A549 treated with CORT108297 at 1 μM for 4 hours (cell line): ENCODE results near the gene HAP1. TPM values are rescaled to one million over a fixed set of nuclear protein-coding genes. Genes with fewer than 3 reads are reported as not detected.

Source experiments
- total RNA-seq: library from RNA; stranded (reverse); fragments of 200-300 nt; extraction: Qiagen RNA extraction; gene quantifications from 5 replicates; pipeline ENCODE4 v1.2.3, GENCODE V29; 2022

Gene HAP1, protein sequence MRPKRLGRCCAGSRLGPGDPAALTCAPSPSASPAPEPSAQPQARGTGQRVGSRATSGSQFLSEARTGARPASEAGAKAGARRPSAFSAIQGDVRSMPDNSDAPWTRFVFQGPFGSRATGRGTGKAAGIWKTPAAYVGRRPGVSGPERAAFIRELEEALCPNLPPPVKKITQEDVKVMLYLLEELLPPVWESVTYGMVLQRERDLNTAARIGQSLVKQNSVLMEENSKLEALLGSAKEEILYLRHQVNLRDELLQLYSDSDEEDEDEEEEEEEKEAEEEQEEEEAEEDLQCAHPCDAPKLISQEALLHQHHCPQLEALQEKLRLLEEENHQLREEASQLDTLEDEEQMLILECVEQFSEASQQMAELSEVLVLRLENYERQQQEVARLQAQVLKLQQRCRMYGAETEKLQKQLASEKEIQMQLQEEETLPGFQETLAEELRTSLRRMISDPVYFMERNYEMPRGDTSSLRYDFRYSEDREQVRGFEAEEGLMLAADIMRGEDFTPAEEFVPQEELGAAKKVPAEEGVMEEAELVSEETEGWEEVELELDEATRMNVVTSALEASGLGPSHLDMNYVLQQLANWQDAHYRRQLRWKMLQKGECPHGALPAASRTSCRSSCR
- 0.88 to 2.0 TPM (median 1.7 TPM) in 5 replicates for total RNA-seq

GRCh38 chr17:41734139-41734948 lies at the start of gene HAP1:
HAP1 (minus strand) TSS chr17:41734643; CDS start chr17:41734634, 9 bp downstream.

GRCh38 chr17:41711669-41712400 lies 22.6 kb downstream of the HAP1 start, which contains the start of gene GAST:
GAST (plus strand) TSS chr17:41712331; CDS start chr17:41715437, 3,106 bp downstream.

DNA sequence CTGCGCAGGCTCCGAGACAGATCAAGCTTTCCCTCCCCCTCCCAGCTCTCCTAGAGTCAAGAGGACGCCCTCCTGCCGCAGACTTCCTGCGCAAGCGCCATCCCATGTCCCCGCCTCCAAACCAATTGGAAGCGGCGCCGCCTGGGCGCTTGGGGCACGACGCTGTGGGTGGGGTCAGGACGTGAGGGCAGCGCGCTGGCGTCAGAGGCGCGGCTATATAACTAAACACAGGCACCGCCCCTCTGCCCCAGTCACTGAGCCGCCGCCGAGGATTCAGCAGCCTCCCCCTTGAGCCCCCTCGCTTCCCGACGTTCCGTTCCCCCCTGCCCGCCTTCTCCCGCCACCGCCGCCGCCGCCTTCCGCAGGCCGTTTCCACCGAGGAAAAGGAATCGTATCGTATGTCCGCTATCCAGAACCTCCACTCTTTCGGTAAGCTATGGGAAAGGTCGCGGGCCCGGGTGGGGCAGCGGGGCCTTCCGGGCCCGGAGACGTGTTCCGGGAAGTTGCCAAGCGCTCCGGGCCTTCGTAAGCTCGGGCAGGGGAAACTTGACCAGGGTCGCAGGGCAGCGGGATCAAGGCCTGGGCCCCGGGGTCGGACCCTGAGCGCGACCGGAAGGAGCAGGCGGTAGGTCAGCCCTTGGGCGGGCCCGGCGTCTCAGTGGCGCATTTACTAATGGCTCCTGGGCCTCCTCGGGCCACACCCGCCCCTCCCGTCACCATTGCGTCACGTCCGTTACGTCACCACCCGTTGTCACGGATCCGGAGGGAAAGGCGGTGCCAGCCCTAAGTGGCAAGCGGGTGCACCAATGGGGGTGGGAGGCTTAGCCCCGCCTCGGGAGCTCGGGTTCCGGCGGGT lies 45.6 kb downstream of the HAP1 start, which contains the start of gene EIF1:
EIF1 (plus strand) TSS at position 245 of the 856 bp plus-strand sequence; CDS start at position 399, 154 bp downstream.

Other genes with a start within 250 kb of the HAP1 start
- gene KRT36, start 244.7 kb downstream of the HAP1 start, total RNA-seq: not detected in 5 replicates
- gene KRT13, start 229.0 kb downstream of the HAP1 start, total RNA-seq: 0.10 to 0.40 TPM (median 0.11 TPM) in 5 replicates
- 2.8 to 5.0 TPM (median 4.0 TPM) in 5 replicates for gene KRT15, start 215.8 kb downstream of the HAP1 start, total RNA-seq
- 39.1 to 62.2 TPM (median 51.0 TPM) in 5 replicates for gene KRT19, start 206.3 kb downstream of the HAP1 start, total RNA-seq
- gene KRT9, start 162.6 kb downstream of the HAP1 start, total RNA-seq: not detected in 5 replicates
- gene KRT14, start 147.7 kb downstream of the HAP1 start, total RNA-seq: 0.08 to 0.34 TPM (median 0.13 TPM) in 3 of 5 replicates, not detected in the others
- 0.40 to 0.85 TPM (median 0.64 TPM) in 5 replicates for gene KRT16, start 121.9 kb downstream of the HAP1 start, total RNA-seq
- 0.88 to 1.5 TPM (median 1.1 TPM) in 5 replicates for gene KRT17, start 110.1 kb downstream of the HAP1 start, total RNA-seq
- 1,154 to 1,812 TPM (median 1,361 TPM) in 5 replicates for gene EIF1, start 45.8 kb downstream of the HAP1 start, total RNA-seq
- 0.21 to 0.34 TPM in 2 of 5 replicates, not detected in the others for gene GAST, start 22.3 kb downstream of the HAP1 start, total RNA-seq
- 86.6 to 131 TPM (median 125 TPM) in 5 replicates for gene JUP, start 52.1 kb upstream of the HAP1 start, total RNA-seq
- 29.5 to 40.9 TPM (median 36.9 TPM) in 5 replicates for gene P3H4, start 77.3 kb upstream of the HAP1 start, total RNA-seq
- 87.2 to 120 TPM (median 113 TPM) in 5 replicates for gene FKBP10, start 78.4 kb upstream of the HAP1 start, total RNA-seq
- gene NT5C3B, start 101.6 kb upstream of the HAP1 start, total RNA-seq: 106 to 112 TPM (median 110 TPM) in 5 replicates
- 0.06 to 0.09 TPM (median 0.07 TPM) in 3 of 5 replicates, not detected in the others for gene KLHL10, start 103.2 kb upstream of the HAP1 start, total RNA-seq
- gene KLHL11, start 130.8 kb upstream of the HAP1 start, total RNA-seq: 1.8 to 3.5 TPM (median 2.6 TPM) in 5 replicates
- 246 to 312 TPM (median 293 TPM) in 5 replicates for gene ACLY, start 184.3 kb upstream of the HAP1 start, total RNA-seq
- 1.2 to 1.7 TPM (median 1.4 TPM) in 5 replicates for gene ODAD4, start 196.0 kb upstream of the HAP1 start, total RNA-seq
- 59.8 to 75.7 TPM (median 71.5 TPM) in 5 replicates for gene CNP, start 232.2 kb upstream of the HAP1 start, total RNA-seq